Stimulated activated CD4-positive, alpha-beta T cell treated with anti-CD3 and anti-CD28 coated beads, Interleukin-2, amount 100 ng/mL, for 48 hours (primary cell): ENCODE data around the gene PROX2.

Source experiments
- DNase-seq, 2 donors: peaks; one replicate each; pipeline ENCODE4 v3.0.0-alpha.2; 2020

The PROX2 gene

DNA sequence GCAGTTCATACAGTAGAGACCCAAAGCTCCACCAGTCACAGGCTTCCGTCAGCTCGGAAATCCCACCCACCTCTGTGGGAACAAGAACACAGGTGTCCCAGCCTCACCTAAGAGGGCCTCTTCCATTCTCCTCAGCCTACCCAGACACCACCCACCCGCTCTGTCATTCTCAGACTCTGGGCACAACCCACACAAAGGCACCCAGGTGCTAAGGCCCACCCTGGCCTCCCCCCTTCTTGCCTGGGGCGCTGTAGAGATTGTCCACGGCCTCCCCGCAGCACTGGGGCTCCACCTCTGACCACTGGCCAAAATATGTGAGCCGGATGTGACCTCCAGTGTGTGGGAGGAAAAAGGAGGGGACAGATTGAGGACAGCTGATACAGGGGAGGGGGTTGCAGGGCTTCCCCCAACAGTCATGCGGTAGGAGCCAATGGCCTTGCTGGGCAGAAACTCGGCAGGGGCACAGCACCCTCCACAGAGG lies 33.0 kb upstream of the PROX2 start:
- no peak for DNase-seq

DNA sequence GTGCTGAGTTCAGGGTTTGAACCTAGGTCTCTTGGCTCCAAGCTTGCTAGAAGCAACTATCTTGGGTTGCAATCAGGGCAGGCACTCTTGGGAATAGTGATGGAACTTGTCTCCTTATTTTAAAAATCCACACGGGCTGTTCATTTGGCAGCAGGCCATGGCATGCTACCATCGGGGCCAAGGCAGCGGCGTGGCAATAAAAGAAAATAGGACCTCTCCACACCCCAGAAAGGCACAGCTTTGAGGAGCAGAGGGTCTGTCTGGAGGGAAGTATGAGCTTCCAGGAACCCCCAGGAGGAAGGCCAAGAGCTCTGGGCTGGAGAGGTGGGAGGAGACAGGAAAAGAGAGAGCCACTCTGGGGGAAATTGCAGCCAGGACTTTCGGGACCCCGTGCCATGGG lies 31.8 kb upstream of the PROX2 start:
- no peak for DNase-seq

DNA sequence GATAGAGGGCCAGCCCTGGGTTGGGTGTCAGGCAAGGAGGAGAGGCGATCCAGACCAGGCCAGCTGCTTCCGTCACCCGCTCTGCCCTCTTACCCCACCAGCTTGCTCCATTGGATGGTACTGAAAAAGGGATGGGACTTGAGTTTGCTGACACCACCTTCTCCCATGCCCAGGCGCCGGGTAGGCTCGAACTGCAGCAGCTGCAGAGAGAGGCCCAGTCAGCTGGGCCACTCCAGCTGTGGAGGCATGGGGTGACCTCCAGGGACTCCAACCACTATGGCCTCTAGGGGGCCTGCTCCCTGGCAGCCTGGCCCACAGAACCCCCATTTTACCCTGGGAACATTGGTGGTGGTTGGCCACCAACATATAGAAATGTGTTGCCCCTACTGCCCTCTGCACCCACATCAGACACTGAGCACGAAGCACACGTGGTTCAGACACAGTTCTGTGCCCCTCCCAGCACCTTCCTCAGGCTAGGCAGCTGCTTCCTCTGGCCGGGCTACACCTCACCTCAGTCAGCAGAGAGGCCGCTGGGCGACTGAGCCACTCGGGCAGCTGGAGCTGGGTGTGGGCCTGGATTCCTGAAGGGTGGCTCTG lies 31.1 kb upstream of the PROX2 start:
- DNase-seq: no peak

DNA sequence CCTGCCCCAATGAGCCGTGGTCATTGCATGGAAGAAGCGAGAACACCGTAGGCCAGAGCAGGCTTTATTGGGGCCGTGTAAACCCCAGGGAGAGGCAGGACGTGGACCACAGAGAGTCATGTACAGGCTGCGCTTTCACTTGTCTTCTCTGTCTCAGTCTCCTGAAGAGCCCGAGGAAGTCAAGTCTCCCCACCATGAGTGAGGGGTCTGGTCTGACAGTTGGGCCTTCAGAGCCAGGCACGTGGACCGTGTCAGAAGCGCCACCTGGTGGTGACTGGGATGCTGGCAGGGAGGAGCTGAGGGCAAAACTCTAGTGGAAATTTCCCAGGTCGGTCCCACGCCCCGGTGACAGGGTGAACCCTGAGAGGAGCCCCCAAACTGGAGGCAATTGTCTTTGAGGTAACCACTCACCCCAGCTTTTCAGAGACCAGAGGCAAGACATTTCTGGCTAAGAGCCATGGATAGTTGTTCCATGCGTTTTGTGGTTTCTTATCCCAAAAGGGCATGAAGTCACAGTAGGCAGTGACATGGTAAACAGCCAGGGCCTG lies 29.7 kb upstream of the PROX2 start:
- peak; percentile 82 to 83 for DNase-seq

DNA sequence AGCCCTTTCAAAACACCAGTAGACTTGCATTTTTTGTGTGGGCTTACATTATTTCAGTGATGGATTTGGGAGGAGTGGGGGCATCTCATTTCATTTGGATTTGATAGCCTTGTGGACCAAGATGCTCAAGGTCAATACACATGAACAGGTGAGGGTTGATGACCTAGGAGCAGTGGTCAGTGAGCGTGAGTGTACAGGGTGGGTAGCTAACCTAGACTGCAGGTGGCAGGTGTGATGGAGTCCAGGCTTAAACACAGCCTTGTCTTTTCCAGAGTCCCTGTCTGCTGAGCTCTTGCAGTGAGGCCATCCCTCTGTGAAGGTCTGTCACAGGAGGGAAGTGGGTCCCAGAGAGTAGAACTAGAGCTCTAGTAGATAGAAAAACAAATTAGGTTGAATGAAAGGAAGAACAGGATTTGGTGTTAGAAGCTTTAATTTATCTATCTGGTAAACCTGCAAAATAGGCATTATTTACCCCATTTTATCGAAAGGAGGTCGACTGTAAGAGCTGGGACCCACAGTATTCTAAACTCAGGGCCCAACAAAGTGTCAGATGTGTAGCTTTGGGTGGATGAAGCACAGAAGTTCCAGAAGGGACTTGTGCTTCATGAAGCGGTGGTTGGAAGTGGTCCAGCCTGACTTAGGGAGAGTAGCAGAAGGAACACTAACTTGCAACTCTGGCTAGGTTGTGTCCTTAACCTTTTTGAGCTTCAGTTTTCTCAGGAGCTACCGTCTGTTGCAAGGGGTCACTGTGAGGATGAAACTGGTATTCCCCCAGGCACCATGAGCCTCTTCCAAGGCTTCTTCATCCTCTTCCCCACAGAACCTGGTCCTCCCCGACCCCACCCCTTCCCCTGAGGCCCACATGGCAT lies 28.9 kb upstream of the PROX2 start:
- DNase-seq: no peak

DNA sequence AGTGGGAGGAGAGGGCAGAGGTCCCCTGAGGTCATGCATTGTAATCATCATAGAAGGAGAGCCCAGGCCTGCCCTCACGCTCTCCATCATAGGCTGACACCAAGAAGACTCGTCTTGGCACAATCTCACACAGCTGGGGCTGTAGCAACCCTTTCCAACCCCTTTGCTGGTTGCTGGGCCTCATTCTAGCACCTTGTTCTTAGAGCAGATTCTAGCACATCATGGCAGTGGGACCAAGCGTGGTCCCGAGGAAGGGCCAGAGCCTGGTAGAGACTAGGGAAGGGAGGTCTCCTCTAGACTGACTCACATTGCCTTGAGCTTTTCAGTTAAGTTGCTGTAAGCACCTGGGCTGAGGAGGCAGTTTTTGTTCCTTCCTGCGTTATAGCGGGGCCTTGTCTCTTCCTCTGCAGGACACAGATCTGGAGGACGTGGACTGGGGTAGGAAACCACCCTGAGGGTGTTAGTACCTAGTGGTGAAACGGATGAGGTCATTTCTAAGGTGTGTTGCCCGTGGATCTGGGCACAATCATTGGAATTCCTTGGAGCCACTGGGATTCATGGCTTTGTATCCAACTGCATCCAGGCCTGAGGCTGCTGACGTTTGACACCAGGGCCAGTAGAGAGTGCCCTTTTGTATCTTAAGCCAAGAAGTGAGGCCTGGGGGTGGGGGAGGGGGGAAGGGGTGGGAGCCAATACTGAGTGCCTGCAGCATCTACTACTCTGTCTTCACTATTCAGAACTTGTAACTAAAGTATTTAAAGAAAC lies 27.2 kb upstream of the PROX2 start:
- no peak for DNase-seq

DNA sequence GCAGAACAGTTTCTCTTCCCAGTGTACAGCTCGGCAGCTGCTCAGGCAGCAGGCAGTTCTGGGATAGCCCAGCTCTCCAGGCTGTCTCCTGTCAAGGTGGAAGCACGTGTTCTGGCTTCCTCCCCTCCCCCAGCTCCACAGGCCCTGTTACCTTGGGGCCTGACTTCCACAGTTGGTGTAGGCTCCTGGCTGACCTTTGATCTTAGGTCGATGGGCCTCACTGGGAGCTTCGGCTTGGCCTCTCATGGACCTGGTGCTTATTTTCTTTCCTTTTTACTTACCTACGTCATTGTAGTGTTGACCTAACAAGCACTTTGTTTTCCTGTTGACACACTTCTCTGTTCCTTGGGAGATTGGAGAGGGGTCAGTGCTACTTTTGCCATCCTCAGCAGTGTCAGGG lies 22.7 kb upstream of the PROX2 start:
- DNase-seq: no peak

DNA sequence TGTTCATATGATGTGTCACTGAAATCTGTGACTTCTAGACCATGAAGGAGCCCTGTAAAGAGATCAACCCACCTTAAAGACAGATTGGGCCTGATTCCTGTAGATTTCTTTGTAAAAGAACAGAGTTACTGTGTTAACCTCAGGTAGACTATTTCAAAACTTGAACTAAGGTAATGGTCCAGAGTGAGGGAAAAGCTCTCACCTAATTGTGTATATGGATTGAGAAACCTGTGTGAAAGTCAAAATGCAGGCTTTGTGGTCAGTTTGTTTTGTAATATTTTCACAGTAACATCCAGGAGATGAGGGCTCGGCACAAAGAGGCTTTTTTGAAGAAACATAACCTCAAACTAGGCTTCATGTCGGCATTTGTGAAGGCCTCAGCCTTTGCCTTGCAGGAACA lies 22.1 kb upstream of the PROX2 start:
- DNase-seq: no peak

DNA sequence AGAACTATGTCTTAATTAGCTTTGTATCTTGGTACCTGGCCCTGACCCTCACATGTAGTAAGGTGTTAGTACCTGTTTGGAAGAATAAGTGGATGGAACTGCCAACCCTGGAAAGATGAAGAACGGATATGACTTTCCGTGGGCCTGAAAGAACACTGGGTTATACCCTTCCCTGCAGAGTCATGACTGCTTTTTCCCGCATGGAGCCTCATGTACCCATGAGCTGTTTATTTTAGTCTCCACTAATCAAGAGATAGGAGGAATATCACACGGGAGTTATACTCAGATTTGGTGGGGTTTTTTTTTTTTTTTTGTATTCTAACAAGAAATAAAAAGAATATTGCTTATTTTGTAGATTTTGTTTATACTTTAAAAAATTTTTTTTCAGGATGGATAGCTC lies 21.7 kb upstream of the PROX2 start:
- no peak for DNase-seq

DNA sequence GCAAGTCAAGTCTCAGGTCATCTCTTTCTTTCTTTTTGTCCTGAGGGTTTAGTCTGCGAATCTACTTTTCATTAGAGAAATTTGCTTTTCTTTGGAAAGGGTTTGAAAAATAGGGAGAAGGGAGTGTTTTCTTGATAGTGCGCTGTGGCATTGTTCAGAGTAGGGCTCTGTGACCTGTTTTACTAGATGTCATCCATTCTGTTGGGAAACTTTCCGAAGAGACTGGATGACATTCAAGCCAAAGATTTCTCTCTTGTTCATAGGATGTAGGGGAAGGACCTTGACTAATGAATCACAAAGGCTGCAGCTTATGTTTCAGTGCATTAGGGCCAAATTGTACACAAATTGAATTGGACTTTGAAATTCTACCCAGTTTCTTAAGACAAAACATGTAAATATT lies 20.5 kb upstream of the PROX2 start:
- no peak for DNase-seq

DNA sequence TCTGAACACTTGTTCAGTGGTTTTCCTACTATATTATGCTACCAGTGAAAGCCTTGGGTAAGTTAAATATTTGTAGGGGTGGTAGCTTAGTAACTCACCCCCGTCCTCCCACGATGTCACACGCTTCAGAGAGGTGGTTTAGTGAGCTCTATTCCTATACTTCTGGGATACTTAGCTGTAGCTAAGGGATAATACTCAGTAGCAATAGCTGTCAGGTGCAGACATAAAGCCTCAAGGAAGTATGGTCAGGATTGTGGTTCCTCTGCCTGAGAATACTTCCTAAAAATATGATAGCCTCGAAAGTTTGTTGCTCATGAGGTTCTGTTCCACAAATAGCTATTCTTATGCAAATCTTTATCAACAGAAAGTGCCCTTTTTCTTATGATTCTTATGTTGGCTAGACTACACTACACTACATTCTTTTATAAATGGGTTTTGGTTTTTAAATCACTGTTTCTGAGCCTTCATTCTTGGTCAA lies 17.7 kb upstream of the PROX2 start:
- DNase-seq: no peak

DNA sequence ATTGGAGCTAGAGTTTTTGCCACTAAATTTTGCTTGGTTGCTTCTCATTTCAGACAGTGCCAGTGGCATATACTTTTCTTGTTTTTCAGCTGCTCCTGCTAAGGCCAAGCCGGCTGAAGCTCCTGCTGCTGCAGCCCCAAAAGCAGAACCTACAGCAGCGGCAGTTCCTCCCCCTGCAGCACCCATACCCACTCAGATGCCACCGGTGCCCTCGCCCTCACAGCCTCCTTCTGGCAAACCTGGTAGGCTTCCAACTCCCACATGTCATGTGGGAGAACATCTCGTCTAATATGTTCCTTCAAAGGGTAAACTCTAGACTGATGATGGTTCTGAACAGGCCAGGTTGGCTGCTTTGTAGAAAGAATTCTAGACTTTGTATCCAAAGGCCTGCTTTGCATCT lies 16.8 kb upstream of the PROX2 start:
- DNase-seq: no peak

DNA sequence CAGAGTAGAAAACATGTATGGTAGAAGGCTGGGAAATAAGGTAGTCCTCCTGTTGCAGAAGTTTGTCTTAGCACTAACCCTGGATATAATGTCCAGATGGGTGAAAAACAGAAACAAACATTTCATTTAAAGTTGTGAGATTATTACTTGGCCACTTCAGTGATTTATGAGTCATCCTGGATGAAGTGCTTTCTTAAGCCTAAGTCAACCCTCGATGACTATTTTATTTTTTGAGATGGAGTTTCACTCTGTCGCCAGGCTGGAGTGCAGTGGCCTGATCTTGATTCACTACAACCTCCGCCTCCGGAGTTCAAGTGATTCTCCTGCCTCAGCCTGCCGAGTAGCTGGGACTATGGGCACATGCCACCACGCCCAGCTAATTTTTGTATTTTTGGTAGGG lies 15.9 kb upstream of the PROX2 start:
- DNase-seq: no peak

DNA sequence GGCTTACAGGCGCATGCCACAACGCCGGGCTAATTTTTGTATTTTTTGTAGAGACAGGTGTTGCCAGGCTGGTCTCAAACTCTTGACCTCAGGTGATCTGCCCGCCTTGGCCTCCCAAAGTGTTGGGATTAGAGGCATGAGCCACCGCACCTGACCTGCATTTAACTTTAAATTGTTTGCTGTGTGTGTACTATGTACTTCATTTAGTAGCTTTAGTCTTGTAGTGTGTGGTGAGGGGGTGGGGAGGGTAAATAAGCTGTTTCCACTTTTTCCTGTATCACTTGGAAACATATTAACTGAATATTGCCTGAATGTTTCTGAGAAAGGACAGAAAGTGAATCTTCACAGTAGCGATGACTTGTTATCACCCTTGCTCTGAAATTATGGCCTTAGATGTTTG lies 14.3 kb upstream of the PROX2 start:
- no peak for DNase-seq

DNA sequence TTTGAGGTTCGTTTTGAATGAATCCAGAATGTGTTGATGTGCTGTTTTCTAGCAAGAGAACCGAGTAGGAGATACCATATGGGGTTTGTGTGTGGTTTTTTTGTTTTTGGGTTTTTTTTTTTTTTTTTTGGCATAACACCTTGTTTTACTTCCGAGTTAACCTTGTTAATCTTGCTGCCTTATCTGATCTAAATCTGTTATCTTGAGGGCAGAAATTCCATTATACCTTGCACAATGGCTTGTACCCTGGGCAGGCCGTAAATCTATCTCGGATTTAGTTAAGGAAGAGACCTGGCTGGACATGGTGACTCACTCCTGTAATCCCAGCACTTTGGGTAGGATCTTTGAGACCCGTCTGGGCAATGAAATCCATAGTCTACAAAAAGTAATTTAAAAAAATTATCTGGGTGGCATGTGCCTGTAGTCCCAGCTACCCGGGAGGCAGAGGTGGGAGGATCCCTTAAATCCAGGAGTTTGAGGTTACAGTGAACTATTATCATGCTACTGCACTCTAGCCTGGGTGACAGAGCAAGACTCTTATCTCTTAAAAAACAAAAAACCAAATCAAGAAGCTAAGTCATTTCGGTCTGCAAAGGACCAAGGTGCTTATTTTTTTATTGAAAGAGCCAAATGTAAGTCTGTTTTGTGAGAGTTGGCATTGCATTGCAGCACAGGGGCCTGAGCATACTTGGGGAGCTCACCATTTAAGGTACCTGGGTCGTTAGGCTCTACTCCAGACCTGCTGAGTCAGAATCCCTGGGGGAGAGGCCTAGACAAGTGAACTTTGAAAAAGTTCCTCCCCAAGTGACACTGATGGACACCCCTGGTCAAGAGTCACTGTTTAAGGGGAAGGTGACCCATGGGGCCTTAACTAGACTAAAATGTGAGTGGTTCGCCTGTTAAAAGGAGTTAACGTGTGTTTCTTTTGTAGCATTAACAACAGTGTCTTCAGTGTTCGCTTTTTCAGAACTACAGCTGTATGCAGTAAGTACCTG lies 12.5 kb upstream of the PROX2 start:
- DNase-seq: no peak

DNA sequence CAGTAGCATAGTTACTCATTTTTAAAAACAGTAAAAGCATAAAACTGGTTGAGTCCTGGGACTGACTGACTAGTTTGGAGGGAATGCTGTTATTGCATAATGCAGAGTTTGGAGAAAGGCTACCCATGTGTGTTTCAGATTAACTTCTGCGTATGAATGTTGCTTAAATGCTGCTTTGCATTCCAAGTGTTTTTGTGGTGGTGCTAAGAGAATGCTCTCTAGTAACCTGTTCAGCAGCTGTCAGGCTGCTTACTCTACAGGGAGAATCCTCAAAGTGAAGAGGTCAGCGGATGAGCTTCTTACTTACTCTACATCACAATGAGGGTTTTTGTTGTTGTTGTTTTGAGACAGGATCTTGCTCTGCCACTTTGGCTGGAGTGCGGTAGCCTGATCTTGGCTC lies 10.1 kb upstream of the PROX2 start:
- DNase-seq: no peak

DNA sequence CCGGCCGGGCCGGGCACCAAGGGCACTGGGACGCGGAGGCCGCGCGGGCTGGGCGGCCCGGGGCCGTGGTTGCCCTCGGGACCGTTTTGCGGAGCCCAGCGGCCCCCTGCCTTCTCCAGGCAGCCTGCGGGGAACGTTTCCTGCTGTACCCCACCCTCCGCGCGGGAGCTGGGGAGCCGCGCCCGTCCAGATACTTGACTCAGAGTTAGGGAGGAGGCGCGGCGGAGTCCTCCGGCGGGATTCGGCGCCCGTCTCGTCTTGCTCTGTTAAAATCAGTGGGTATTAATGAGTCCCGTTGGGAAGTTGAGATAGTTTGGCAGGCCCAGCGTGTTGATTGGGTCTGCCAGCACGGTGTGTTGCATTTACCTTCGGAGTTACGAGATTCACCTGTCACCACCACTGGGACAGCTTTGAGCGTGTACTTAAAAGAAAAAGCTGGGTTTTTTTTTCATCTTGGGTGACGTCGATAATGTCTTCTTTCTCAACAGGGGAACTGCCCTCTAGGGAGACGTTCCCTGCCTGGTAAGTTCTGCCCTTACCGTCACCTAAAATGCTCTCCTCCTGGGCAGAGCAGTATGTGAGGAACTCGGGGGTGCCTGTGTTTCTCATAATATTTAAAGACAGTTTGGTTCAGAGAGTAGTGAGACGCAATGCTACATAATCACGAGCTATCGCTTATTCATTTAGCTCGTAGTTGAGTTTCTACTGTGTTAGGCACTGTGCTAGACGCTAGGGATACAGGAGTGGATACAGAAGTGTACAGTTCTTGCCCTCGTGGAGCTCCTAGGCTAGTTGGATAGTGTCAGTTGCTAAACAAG lies 6.4 kb upstream of the PROX2 start:
- peak; percentile 37 to 45 for DNase-seq

DNA sequence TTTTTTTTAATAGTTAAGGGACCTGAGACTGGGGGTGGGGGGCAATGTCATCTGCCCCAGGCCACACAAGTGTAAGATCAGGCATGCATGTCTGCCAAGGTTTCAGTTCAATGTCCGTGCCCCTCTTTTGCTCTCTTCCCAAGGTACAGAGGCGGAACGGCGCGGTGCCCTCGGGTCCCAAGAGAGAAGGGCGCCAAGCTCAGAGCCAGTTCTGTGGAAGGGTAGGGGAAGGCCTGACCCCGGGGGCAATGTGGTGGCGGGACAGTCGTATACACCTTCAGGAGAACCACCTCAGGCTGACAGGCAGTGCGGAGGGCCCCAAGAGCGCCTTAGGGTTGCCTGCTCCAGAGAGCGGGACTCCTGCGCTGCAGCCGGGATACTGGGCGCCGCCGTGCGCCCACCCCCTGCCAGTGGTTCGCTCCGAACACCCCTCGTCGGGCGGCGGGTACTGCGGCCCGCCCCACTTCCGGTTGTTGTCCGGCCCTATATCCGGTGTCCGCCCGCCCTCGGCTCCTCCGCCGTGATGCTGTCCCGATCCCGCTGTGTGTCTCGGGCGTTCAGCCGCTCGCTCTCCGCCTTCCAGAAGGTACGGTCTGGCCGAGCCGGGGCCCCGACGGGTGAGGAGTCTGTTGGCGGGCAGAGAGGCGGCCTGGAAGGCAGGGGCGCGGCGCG lies 5.6 kb upstream of the PROX2 start, which contains the start of gene DLST:
Gene DLST (plus strand): TSS at position 486 of the 672 bp plus-strand sequence. CDS start 38 bp downstream, at position 524.
- DNase-seq: peak; percentile 85 to 89

DNA sequence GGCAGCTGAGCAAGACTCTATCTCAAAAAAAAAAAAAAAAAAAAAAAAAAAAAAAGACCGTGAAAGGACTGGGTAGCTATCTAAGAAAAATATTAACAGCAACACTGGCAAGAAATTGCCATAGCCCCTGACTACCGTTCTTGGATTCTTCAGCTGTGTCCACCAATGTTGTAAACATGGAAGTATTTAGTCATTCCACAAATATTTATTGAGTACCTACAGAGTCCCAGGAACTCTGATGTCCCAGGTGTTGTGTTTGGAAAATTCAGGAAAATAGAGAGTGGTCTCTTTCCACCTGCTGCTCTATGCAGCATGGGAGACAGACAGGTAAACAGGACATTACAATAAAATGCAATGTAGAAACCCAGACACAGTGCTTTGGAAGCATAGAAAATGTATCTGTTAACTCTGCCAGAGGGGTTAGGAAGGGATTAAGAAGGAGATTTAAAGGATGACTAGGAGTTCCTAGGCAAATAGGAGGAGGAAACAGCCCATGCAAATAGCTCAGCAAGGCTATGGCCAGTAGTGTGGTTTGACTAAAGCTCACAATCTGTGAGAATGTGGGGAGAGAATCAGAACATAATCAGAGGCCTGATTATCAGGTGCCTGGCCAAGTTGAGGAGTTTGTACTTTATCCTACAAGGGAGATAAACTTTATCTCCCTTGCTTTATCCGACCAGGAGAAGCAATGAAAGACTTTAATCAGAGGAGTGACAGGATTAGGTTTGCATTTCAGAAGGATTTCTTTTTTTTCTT lies 3.7 kb upstream of the PROX2 start:
- DNase-seq: no peak

DNA sequence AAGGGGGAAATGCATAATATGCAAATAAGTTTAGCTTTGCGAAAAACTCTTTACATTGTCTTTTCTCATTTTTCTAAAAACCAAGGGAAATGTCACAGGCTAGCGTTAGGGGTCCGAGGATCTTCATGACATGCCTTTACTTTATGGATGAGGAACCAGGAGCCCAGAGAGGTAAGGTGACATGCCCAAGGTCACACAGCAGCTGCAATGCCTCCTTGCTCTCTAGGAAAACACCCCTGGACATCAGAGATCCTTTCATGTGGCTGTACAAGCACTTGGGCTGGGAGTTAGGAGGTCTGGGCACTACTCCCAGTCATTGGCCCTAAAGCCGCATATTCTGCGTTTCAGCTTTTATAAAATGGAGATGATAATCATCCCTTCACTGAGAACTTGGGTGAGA lies 741 bp downstream of the PROX2 start:
- DNase-seq: no peak
